Measurements from ENCODE around the gene HRK. TPM values are rescaled to one million over a fixed set of nuclear protein-coding genes. Genes with fewer than 3 reads are reported as not detected.

HRK gene
- total RNA-seq, 6 donors from 2014 or later, result 0.06 to 0.33 (median 0.13) TPM; not detected in 3

DNA sequence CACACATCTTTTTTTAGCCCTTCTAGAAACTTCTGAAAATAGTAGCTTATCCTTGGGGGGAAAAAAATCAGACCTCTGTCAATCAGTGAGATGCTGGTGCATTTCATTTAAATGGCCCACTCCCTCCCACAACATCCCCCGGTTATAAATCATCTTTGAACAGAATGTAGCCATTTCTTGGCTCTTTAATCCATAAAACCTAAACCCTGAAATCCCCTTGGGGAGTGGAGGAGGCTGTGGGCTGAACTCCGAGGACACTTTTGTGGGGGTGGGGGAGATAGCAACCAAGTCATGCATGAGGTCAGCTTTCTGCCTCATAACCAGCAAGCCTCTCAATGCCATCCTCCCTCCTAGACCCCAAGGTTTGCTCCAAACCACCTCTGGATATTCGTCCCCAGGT, 21.0 kb downstream of the HRK start:
- TF ChIP-seq POLR2A (IDR thresholded peaks at IDR 0.05), result no peak
- TF ChIP-seq, protein P1, sequence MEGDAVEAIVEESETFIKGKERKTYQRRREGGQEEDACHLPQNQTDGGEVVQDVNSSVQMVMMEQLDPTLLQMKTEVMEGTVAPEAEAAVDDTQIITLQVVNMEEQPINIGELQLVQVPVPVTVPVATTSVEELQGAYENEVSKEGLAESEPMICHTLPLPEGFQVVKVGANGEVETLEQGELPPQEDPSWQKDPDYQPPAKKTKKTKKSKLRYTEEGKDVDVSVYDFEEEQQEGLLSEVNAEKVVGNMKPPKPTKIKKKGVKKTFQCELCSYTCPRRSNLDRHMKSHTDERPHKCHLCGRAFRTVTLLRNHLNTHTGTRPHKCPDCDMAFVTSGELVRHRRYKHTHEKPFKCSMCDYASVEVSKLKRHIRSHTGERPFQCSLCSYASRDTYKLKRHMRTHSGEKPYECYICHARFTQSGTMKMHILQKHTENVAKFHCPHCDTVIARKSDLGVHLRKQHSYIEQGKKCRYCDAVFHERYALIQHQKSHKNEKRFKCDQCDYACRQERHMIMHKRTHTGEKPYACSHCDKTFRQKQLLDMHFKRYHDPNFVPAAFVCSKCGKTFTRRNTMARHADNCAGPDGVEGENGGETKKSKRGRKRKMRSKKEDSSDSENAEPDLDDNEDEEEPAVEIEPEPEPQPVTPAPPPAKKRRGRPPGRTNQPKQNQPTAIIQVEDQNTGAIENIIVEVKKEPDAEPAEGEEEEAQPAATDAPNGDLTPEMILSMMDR (IDR thresholded peaks at IDR 0.05), result no peak
- TF ChIP-seq EP300 (IDR thresholded peaks at IDR 0.05), result no peak
- TF ChIP-seq POLR2AphosphoS5 (IDR thresholded peaks at IDR 0.05), result no peak
- Histone ChIP-seq H3K36me3 (no peaks in the 10 kb centered on the region), H3K27ac (no peak overlapping the region), H3K27me3 (no peaks in the 10 kb centered on the region), H3K4me1 (no peaks in the 10 kb centered on the region), H3K9me3 (no peaks in the 10 kb centered on the region), H3K4me3 (no peak overlapping the region)
- ATAC-seq (ENCODE audit: low FRiP score in 2 of 2), result no peak
- DNase-seq, result no peak
- 65 to 69% methylated on average over 2 to 3 of the region's 3 CpGs for WGBS, 2 donors

DNA sequence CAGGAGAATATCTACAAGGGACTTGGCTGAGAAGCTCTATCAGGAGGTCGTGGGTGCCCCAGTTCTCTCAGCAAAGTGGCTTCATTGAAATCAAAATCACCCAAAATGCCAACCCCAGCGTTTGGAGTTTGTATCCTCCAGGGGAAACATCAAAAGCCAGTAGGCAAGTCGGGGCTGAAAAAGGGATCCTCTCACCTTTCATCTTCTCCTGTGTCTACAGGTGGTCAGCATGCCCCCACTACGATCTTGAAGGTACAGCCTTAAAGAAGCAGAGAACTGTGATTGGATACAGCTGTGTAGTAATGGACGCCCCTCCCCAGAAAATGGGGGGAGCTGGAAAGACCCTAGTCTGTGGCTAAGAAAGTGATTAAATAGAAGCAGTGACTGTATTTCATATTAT, 22.2 kb downstream of the HRK start:
- WGBS, 2 donors, result 55 to 56% methylated on average over 5 of the region's 5 CpGs
- no peak for ATAC-seq (ENCODE audit: low FRiP score in 2 of 2)

DNA sequence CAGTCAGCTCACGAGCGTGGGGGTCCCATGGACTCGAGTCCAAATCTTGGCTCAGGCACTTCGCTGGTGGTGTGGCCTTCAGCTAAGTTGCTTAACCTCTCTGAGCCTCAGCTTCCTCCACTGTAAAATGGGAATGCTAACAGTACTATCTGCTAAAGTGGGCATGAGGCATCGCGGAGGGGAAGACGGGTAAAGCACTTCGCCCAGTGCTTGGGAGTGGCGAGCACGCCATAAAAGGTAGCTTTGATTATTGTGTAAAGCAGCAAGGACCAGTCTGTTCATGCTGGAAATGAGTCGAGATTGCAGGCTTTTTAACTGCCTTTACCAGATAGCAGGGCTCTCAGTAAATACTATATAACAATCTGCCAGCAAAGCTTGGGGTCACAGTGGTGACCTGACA, 24.5 kb downstream of the HRK start:
- TF ChIP-seq EP300 (IDR thresholded peaks at IDR 0.05), result no peak
- TF ChIP-seq POLR2AphosphoS5 (IDR thresholded peaks at IDR 0.05), result no peak
- no peak for TF ChIP-seq POLR2A (IDR thresholded peaks at IDR 0.05)
- TF ChIP-seq, protein P1 (IDR thresholded peaks at IDR 0.05), result no peak
- DNase-seq (no peak), ATAC-seq (ENCODE audit: low FRiP score in 2 of 2) (no peak)
- Histone ChIP-seq H3K4me3 (no peak overlapping the region), H3K9me3 (no peaks in the 10 kb centered on the region), H3K4me1 (no peaks in the 10 kb centered on the region), H3K27ac (no peak overlapping the region), H3K36me3 (no peaks in the 10 kb centered on the region), H3K27me3 (no peaks in the 10 kb centered on the region)
- 86 to 92% methylated on average over 11 of the region's 11 CpGs for WGBS, 2 donors

More for the DNA sequence above, 22.2 kb downstream of the HRK start:
- TF ChIP-seq, protein P1 (IDR thresholded peaks at IDR 0.05), result no peak
- TF ChIP-seq POLR2A (IDR thresholded peaks at IDR 0.05) (no peak), EP300 (IDR thresholded peaks at IDR 0.05) (no peak), POLR2AphosphoS5 (IDR thresholded peaks at IDR 0.05) (no peak)
- Histone ChIP-seq H3K27me3 (no peaks in the 10 kb centered on the region), H3K27ac (no peak overlapping the region), H3K4me1 (no peaks in the 10 kb centered on the region), H3K9me3 (no peaks in the 10 kb centered on the region), H3K36me3 (no peaks in the 10 kb centered on the region), H3K4me3 (no peak overlapping the region)
- no peak for DNase-seq

DNA sequence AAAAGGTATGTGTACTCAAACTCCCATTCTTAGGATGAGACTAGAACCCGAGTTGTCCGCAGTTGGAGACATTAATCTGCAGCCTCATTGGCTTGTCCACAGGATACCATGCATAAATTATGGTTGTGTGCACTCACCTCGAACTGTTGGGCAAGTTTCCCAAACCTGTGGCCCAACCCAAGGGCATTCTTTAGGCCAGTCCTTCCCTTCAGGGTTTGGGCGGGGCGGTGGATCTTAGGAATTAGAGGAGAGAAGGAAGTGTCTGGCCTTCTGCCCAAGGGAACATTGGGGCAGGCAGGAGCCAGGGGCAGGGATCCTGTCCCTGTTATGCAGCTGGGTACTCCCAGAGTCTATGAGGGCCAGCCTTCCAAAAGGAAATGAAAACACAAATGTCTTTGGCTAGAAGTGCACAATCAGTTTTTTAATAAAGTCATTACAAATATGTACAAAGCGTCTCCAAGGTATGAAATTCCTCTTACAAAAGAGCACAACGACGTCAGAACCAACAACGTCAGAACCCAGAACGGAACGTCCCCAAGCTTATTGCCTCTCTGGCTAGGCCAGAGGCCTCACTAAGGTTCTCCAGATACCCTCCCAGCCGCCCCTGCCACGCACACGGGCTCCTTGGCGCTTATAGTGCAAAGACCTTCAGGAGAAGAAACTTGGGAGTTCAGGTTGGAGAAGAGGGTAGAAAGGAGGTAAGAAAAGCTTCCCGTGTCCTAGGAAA, 25.3 kb downstream of the HRK start:
- TF ChIP-seq POLR2AphosphoS5 (IDR thresholded peaks at IDR 0.05) (no peak), POLR2A (IDR thresholded peaks at IDR 0.05) (no peak), EP300 (IDR thresholded peaks at IDR 0.05) (no peak)
- TF ChIP-seq, protein P1 (IDR thresholded peaks at IDR 0.05), result no peak
- 76 to 84% methylated on average over 15 to 16 of the region's 16 CpGs for WGBS, 2 donors
- DNase-seq (no peak), ATAC-seq (ENCODE audit: low FRiP score in 2 of 2) (no peak)
- H3K9me3 ChIP-seq, result no peaks in the 10 kb centered on the region
- no peaks in the 10 kb centered on the region for H3K4me1 ChIP-seq
- no peaks in the 10 kb centered on the region for H3K27me3 ChIP-seq
- no peaks in the 10 kb centered on the region for H3K36me3 ChIP-seq
- H3K4me3 ChIP-seq, result no peak overlapping the region
- no peak overlapping the region for H3K27ac ChIP-seq

DNA sequence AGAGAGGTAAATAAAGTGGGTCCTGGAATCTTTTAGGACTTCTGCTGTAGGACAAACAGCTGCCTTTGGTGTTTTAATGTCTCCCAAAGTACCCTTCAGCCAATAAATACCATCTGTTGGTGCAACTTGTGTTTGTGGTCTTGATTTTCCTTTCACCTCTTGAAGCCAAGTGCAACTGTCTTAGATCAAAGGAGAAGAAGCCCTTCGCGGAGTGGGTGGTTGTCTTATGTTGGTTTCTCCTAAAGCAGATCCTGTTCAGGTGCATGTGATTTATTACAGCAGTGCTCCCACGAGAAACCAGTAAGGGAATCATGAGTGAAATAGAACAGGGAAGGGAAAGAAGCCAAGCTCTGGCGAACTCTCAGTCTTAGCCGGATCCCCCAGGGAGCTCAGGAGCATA, 27.7 kb downstream of the HRK start:
- 81 to 82% methylated on average over 5 of the region's 5 CpGs for WGBS, 2 donors
- Histone ChIP-seq H3K27me3 (no peaks in the 10 kb centered on the region), H3K9me3 (no peaks in the 10 kb centered on the region), H3K27ac (no peak overlapping the region), H3K4me1 (no peaks in the 10 kb centered on the region), H3K4me3 (no peak overlapping the region), H3K36me3 (no peaks in the 10 kb centered on the region)
- DNase-seq (no peak), ATAC-seq (ENCODE audit: low FRiP score in 2 of 2) (no peak)
- TF ChIP-seq POLR2A (IDR thresholded peaks at IDR 0.05) (no peak), EP300 (IDR thresholded peaks at IDR 0.05) (no peak), POLR2AphosphoS5 (IDR thresholded peaks at IDR 0.05) (no peak)
- TF ChIP-seq, protein P1 (IDR thresholded peaks at IDR 0.05), result no peak
